ENCODE results near the gene RAMAC.
"Not testable (repeated sequence)": the region's sequence is repeated elsewhere in the genome, so short reads cannot be mapped to it uniquely, and the experiment has no call there.

RAMAC gene

GRCh38 chr15:83011271-83012075 is 25.5 kb downstream of the RAMAC start, which contains the start of gene C15orf40:
C15orf40 (minus strand) TSS chr15:83011639; CDS start chr15:83011607, 32 bp downstream.
- WGBS, 2 experiments, result 12 to 13% methylated on average over 64 of the region's 64 CpGs
- H3K27ac ChIP-seq (ENCODE audit: insufficient read depth, low read depth, low read length, poor library complexity, severe bottlenecking), result peak within 1 kb of the TSS; percentile 57
- H3K4me1 ChIP-seq (ENCODE audit: control insufficient read depth, insufficient read depth, low read length), result peaks cover 3% of the 10 kb centered on the region
- peak within 1 kb of the TSS; percentile 97 for H3K4me3 ChIP-seq (ENCODE audit: insufficient read depth, low read depth, low read length)
- no peaks in the 10 kb centered on the region for H3K27me3 ChIP-seq (ENCODE audit: control insufficient read depth, insufficient read depth, low read length, poor library complexity, severe bottlenecking)
- H3K9me3 ChIP-seq (ENCODE audit: control insufficient read depth, low read length), result no peaks in the 10 kb centered on the region
- peaks cover 11% of the 10 kb centered on the region for H3K36me3 ChIP-seq (ENCODE audit: control insufficient read depth, insufficient read depth, low read length)

DNA sequence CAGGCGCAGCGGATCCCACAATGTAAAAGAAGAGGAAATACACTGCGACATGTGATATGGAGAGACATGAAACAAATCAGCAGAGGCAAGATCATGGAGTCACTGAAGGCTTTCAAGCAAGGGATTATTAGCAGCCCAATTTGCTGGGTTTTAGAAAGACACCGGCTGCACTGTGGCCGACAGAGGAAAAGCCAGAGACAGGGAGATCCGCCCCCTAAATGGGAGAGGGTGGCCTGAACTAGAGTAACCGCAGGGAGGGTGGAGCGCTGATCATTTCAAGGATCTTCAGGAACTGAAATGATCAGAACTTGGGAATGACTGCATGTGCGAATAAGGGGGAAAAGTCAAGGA is 26.0 kb downstream of the RAMAC start:
- 90% methylated on average over 9 of the region's 9 CpGs for WGBS, 2 experiments
- Histone ChIP-seq H3K27me3 (ENCODE audit: control insufficient read depth, insufficient read depth, low read length, poor library complexity, severe bottlenecking) (no peaks in the 10 kb centered on the region), H3K27ac (ENCODE audit: insufficient read depth, low read depth, low read length, poor library complexity, severe bottlenecking) (peak overlapping the region; percentile 57), H3K9me3 (ENCODE audit: control insufficient read depth, low read length) (no peaks in the 10 kb centered on the region), H3K4me1 (ENCODE audit: control insufficient read depth, insufficient read depth, low read length) (peaks cover 3% of the 10 kb centered on the region), H3K36me3 (ENCODE audit: control insufficient read depth, insufficient read depth, low read length) (peaks cover 10% of the 10 kb centered on the region), H3K4me3 (ENCODE audit: insufficient read depth, low read depth, low read length) (peak overlapping the region; percentile 97)

DNA sequence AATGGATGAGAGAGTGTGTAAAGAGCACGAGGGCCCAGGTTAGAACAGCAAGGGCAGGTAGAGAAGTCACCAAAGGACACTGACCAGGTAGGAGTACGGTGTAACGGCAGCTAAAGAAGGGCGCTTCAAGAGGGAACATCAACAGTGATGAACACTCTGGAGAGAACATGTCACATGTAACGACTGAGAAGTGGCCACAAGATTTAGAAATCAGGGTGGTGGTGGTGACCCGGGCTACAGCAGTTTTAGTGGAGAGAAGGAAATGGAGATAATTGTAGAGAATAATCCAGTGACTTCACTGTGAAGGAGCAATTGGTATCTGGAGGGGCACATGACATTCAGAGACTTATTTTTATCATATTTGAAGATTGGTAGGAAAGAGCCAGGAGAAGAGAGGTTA is 26.6 kb downstream of the RAMAC start:
- peaks cover 8% of the 10 kb centered on the region for H3K36me3 ChIP-seq (ENCODE audit: control insufficient read depth, insufficient read depth, low read length)
- no peak overlapping the region for H3K4me3 ChIP-seq (ENCODE audit: insufficient read depth, low read depth, low read length)
- no peak overlapping the region for H3K27ac ChIP-seq (ENCODE audit: insufficient read depth, low read depth, low read length, poor library complexity, severe bottlenecking)
- no peaks in the 10 kb centered on the region for H3K27me3 ChIP-seq (ENCODE audit: control insufficient read depth, insufficient read depth, low read length, poor library complexity, severe bottlenecking)
- 96% methylated on average over 6 of the region's 6 CpGs for WGBS, 2 experiments
- peaks cover 3% of the 10 kb centered on the region for H3K4me1 ChIP-seq (ENCODE audit: control insufficient read depth, insufficient read depth, low read length)
- no peaks in the 10 kb centered on the region for H3K9me3 ChIP-seq (ENCODE audit: control insufficient read depth, low read length)

- no peak overlapping the region for H3K27ac ChIP-seq (ENCODE audit: insufficient read depth, low read depth, low read length, poor library complexity, severe bottlenecking)
- H3K4me3 ChIP-seq (ENCODE audit: insufficient read depth, low read depth, low read length), result no peak overlapping the region
- peaks cover 3% of the 10 kb centered on the region for H3K4me1 ChIP-seq (ENCODE audit: control insufficient read depth, insufficient read depth, low read length)
- no peaks in the 10 kb centered on the region for H3K27me3 ChIP-seq (ENCODE audit: control insufficient read depth, insufficient read depth, low read length, poor library complexity, severe bottlenecking)
- 81 to 85% methylated on average over 5 of the region's 5 CpGs for WGBS, 2 experiments
- no peaks in the 10 kb centered on the region for H3K9me3 ChIP-seq (ENCODE audit: control insufficient read depth, low read length)
- H3K36me3 ChIP-seq (ENCODE audit: control insufficient read depth, insufficient read depth, low read length), result peaks cover 9% of the 10 kb centered on the region
Observed at GRCh38 chr15:83014205-83014653, 28.2 kb downstream of the RAMAC start.

DNA sequence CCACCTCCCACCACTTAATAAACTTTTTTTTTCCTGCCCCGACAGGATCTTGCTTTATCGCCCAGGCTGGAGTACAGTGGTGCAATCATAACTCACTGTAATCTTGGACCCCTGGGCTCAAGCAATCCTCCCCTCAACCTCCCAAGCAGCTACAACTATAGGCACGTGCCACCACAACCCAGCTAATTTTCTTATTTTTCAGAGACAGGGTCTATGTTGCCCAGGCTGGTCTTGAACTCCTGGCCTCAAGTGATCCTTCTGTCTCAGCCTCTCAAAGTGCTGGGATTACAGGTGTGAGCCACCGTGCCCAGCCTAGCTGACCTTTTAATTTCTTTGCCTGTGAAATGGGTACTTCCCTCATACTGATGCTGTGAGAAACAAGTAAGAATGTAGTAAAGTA is 29.4 kb downstream of the RAMAC start:
- H3K4me1 ChIP-seq (ENCODE audit: control insufficient read depth, insufficient read depth, low read length), result peaks cover 3% of the 10 kb centered on the region
- H3K9me3 ChIP-seq (ENCODE audit: control insufficient read depth, low read length), result no peaks in the 10 kb centered on the region
- no peaks in the 10 kb centered on the region for H3K27me3 ChIP-seq (ENCODE audit: control insufficient read depth, insufficient read depth, low read length, poor library complexity, severe bottlenecking)
- no peak overlapping the region for H3K4me3 ChIP-seq (ENCODE audit: insufficient read depth, low read depth, low read length)
- 92 to 94% methylated on average over 4 of the region's 4 CpGs for WGBS, 2 experiments
- H3K36me3 ChIP-seq (ENCODE audit: control insufficient read depth, insufficient read depth, low read length), result peaks cover 7% of the 10 kb centered on the region
- no peak overlapping the region for H3K27ac ChIP-seq (ENCODE audit: insufficient read depth, low read depth, low read length, poor library complexity, severe bottlenecking)

- WGBS, 2 experiments, result 97% methylated on average over 4 of the region's 5 CpGs
- H3K4me3 ChIP-seq (ENCODE audit: insufficient read depth, low read depth, low read length), result no peak overlapping the region
Observed at GRCh38 chr15:83016906-83017305, 30.9 kb downstream of the RAMAC start.

GRCh38 chr15:83018436-83018835 is 32.4 kb downstream of the RAMAC start:
- WGBS, 2 experiments, result 78 to 100% methylated on average over 1 to 2 of the region's 2 CpGs
- no peak overlapping the region for H3K4me3 ChIP-seq (ENCODE audit: insufficient read depth, low read depth, low read length)
- no peaks in the 10 kb centered on the region for H3K4me1 ChIP-seq (ENCODE audit: control insufficient read depth, insufficient read depth, low read length)
- no peak overlapping the region for H3K27ac ChIP-seq (ENCODE audit: insufficient read depth, low read depth, low read length, poor library complexity, severe bottlenecking)
- H3K27me3 ChIP-seq (ENCODE audit: control insufficient read depth, insufficient read depth, low read length, poor library complexity, severe bottlenecking), result no peaks in the 10 kb centered on the region
- no peaks in the 10 kb centered on the region for H3K9me3 ChIP-seq (ENCODE audit: control insufficient read depth, low read length)
- H3K36me3 ChIP-seq (ENCODE audit: control insufficient read depth, insufficient read depth, low read length), result peaks cover 9% of the 10 kb centered on the region

More at GRCh38 chr15:83016906-83017305, 30.9 kb downstream of the RAMAC start:
- Histone ChIP-seq H3K27me3 (ENCODE audit: control insufficient read depth, insufficient read depth, low read length, poor library complexity, severe bottlenecking) (no peaks in the 10 kb centered on the region), H3K9me3 (ENCODE audit: control insufficient read depth, low read length) (no peaks in the 10 kb centered on the region), H3K4me1 (ENCODE audit: control insufficient read depth, insufficient read depth, low read length) (peaks cover 1% of the 10 kb centered on the region), H3K36me3 (ENCODE audit: control insufficient read depth, insufficient read depth, low read length) (peaks cover 9% of the 10 kb centered on the region), H3K27ac (ENCODE audit: insufficient read depth, low read depth, low read length, poor library complexity, severe bottlenecking) (no peak overlapping the region)

GRCh38 chr15:83030021-83030420 is 44.0 kb downstream of the RAMAC start:
- Histone ChIP-seq H3K4me1 (ENCODE audit: control insufficient read depth, insufficient read depth, low read length) (no peaks in the 10 kb centered on the region), H3K4me3 (ENCODE audit: insufficient read depth, low read depth, low read length) (no peak overlapping the region), H3K9me3 (ENCODE audit: control insufficient read depth, low read length) (no peaks in the 10 kb centered on the region), H3K36me3 (ENCODE audit: control insufficient read depth, insufficient read depth, low read length) (peaks cover 3% of the 10 kb centered on the region), H3K27me3 (ENCODE audit: control insufficient read depth, insufficient read depth, low read length, poor library complexity, severe bottlenecking) (no peaks in the 10 kb centered on the region), H3K27ac (ENCODE audit: insufficient read depth, low read depth, low read length, poor library complexity, severe bottlenecking) (no peak overlapping the region)
- WGBS, 2 experiments, result 75 to 90% methylated on average over 7 of the region's 8 CpGs

DNA sequence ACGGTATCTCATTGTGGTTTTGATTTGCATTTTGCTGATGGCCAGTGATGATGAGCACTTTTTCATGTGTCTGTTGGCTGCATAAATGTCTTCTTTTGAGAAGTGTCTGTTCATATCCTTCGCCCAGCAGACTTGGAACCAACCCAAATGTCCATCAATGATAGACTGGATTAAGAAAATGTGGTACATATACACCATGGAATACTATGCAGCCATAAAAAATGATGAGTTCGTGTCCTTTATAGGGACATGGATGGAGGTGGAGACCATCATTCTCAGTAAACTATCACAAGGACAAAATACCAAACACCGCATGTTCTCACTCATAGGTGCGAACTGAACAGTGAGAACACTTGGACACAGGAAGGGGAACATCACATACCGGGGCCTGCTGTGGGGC is 45.2 kb downstream of the RAMAC start:
- H3K4me1 ChIP-seq (ENCODE audit: control insufficient read depth, insufficient read depth, low read length); H3K27me3 ChIP-seq (ENCODE audit: control insufficient read depth, insufficient read depth, low read length, poor library complexity, severe bottlenecking); H3K4me3 ChIP-seq (ENCODE audit: insufficient read depth, low read depth, low read length); H3K9me3 ChIP-seq (ENCODE audit: control insufficient read depth, low read length); H3K36me3 ChIP-seq (ENCODE audit: control insufficient read depth, insufficient read depth, low read length); H3K27ac ChIP-seq (ENCODE audit: insufficient read depth, low read depth, low read length, poor library complexity, severe bottlenecking): not testable (repeated sequence)
- WGBS, 2 experiments, result 92 to 98% methylated on average over 3 to 6 of the region's 6 CpGs

- Histone ChIP-seq H3K36me3 (ENCODE audit: control insufficient read depth, insufficient read depth, low read length) (peaks cover 18% of the 10 kb centered on the region), H3K4me3 (ENCODE audit: insufficient read depth, low read depth, low read length) (no peak overlapping the region), H3K4me1 (ENCODE audit: control insufficient read depth, insufficient read depth, low read length) (no peaks in the 10 kb centered on the region), H3K9me3 (ENCODE audit: control insufficient read depth, low read length) (no peaks in the 10 kb centered on the region), H3K27me3 (ENCODE audit: control insufficient read depth, insufficient read depth, low read length, poor library complexity, severe bottlenecking) (no peaks in the 10 kb centered on the region), H3K27ac (ENCODE audit: insufficient read depth, low read depth, low read length, poor library complexity, severe bottlenecking) (no peak overlapping the region)
- WGBS, 2 experiments, result 88 to 96% methylated on average over 6 of the region's 6 CpGs
Observed at GRCh38 chr15:83036253-83036652, 50.2 kb downstream of the RAMAC start.
